Measurements from ENCODE around the gene ERG. TPM values are rescaled to one million over a fixed set of nuclear protein-coding genes. Genes with fewer than 3 reads are reported as not detected.

ERG gene
- total and polyA plus RNA-seq, 2 of the 8 experiments (the other 6 are each of a cell fraction or from before 2014, with no cell fraction given), result 1.0 to 3.0 TPM

GRCh38 chr21:38430401-38430984 is 67.8 kb downstream of the ERG start (continued):
- no peak for TF ChIP-seq GTF2F1 (IDR thresholded peaks at IDR 0.05; ENCODE audit: borderline replicate concordance, low read depth, low read length)
- no peak for TF ChIP-seq TEAD4 (IDR thresholded peaks at IDR 0.05; ENCODE audit: low read depth, low read length)
- no peak for TF ChIP-seq RAD21 (IDR thresholded peaks at IDR 0.05 in 1 of 2, conservative IDR thresholded peaks at IDR 0.05 in 1 of 2; ENCODE audit: low read depth in 2 of 2, low read length in 2 of 2)
- TF ChIP-seq CEBPB (IDR thresholded peaks at IDR 0.05; ENCODE audit: low read depth, low read length), result no peak

All from H1 (cell line).